Mesendoderm (in vitro differentiated cells): Measurements from ENCODE around the gene ST8SIA3.
A peak's percentile ranks its signal among the peaks of the same experiment; 100 is the strongest.
"Not testable (repeated sequence)": the region's sequence is repeated elsewhere in the genome, so short reads cannot be mapped to it uniquely, and the experiment has no call there.

Experiments
- DNase-seq: peaks from one replicate; pipeline ENCODE4 v3.0.0; 2013
- H2AK5ac ChIP-seq: 2 replicates; pipeline ENCODE4 v1.6.1; 2013; ENCODE audit warnings: low read length, inconsistent platforms
- H2BK120ac ChIP-seq: 2 replicates; pipeline ENCODE4 v1.6.1; 2013; ENCODE audit warnings: low read depth, mild to moderate bottlenecking, low read length, moderate library complexity, mixed read lengths
- H2BK15ac ChIP-seq: replicated peaks from 2 replicates; pipeline ENCODE4 v1.6.1; 2013; ENCODE audit warnings: low read depth, mild to moderate bottlenecking, moderate library complexity
- H2BK5ac ChIP-seq: 2 replicates; pipeline ENCODE4 v1.6.1; 2013; ENCODE audit warnings: low read length, inconsistent platforms
- H3K18ac ChIP-seq: 2 replicates; pipeline ENCODE4 v1.6.1; 2013; ENCODE audit warnings: mild to moderate bottlenecking, low read length, mixed read lengths
- H3K23ac ChIP-seq: one replicate; pipeline ENCODE4 v1.6.1; 2013; ENCODE audit warnings: low read length
- H3K27ac ChIP-seq: 2 replicates; pipeline ENCODE4 v1.5.1; 2013; ENCODE audit warnings: low read depth, mild to moderate bottlenecking, inconsistent platforms, low read length, moderate library complexity
- H3K27me3 ChIP-seq: 2 replicates; pipeline ENCODE4 v1.6.1; 2013; ENCODE audit warnings: low read length, control low read depth, mild to moderate bottlenecking, inconsistent platforms; ENCODE audit not compliant: insufficient read depth, poor library complexity
- H3K36me3 ChIP-seq: 2 replicates; pipeline ENCODE4 v1.6.1; 2013; ENCODE audit warnings: low read length, inconsistent platforms; ENCODE audit not compliant: control insufficient read depth, insufficient read depth
- H3K4ac ChIP-seq: one replicate; pipeline ENCODE4 v1.6.1; 2013; ENCODE audit warnings: low read depth, mild to moderate bottlenecking, low read length, moderate library complexity
- H3K4me1 ChIP-seq: 2 replicates; pipeline ENCODE4 v1.6.1; 2013; ENCODE audit warnings: low read depth, low read length, inconsistent platforms; ENCODE audit not compliant: control insufficient read depth
- H3K4me2 ChIP-seq: 2 replicates; pipeline ENCODE4 v1.6.1; 2013; ENCODE audit warnings: low read length
- H3K4me3 ChIP-seq: 2 replicates; pipeline ENCODE4 v1.5.1; 2013; ENCODE audit warnings: mild to moderate bottlenecking, low read length
- H3K56ac ChIP-seq: one replicate; pipeline ENCODE4 v1.6.1; 2013; ENCODE audit warnings: low read length
- H3K79me1 ChIP-seq: 2 replicates; pipeline ENCODE4 v1.6.1; 2013; ENCODE audit warnings: low read length, inconsistent platforms
- H3K79me2 ChIP-seq: 2 replicates; pipeline ENCODE4 v1.6.1; 2013; ENCODE audit warnings: mild to moderate bottlenecking, low read length; ENCODE audit not compliant: control insufficient read depth, insufficient read depth
- H3K9ac ChIP-seq: 2 replicates; pipeline ENCODE4 v1.6.1; 2013; ENCODE audit warnings: low read length, inconsistent platforms
- H4K5ac ChIP-seq: one replicate; pipeline ENCODE4 v1.6.1; 2013; ENCODE audit warnings: low read length
- H4K8ac ChIP-seq: one replicate; pipeline ENCODE4 v1.6.1; 2013; ENCODE audit warnings: low read depth, mild to moderate bottlenecking, control low read depth, low read length, moderate library complexity
- WGBS: extraction: QIAGEN DNeasy Blood & Tissue Kit; methylation state at CpG from one replicate; pipeline ENCODE4 v1.1.7; 2013; ENCODE audit warnings: low lambda C conversion rate, missing lambda C conversion rate; ENCODE audit not compliant: insufficient coverage; ENCODE audit errors: extremely low coverage; 5-methylcytosine and 5-hydroxymethylcytosine counted together

ST8SIA3 gene

DNA sequence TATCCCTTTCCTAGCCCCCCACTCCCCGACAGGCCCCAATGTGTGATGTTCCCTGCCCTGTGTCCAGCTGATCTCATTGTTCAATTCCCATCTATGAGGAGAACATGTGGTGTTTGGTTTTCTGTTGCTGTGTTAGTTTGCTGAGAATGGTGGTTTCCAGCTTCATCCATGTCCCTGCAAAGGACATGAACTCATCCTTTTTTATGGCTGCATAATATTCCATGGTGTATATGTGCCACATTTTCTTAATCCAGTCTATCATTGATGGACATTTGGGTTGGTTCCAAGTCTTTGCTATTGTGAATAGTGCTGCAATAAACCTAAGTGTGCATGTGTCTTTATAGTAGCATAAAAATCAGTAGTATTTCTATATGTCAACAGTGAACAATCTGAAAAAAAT lies 42.4 kb downstream of the ST8SIA3 start:
- not testable (repeated sequence) for H3K36me3 ChIP-seq, H3K27ac ChIP-seq, H3K27me3 ChIP-seq, H2AK5ac ChIP-seq, H2BK15ac ChIP-seq, H3K56ac ChIP-seq, DNase-seq, H3K4ac ChIP-seq, H4K5ac ChIP-seq, H4K8ac ChIP-seq, H2BK120ac ChIP-seq, H3K9ac ChIP-seq, H3K79me2 ChIP-seq, H3K79me1 ChIP-seq, H3K23ac ChIP-seq, H3K4me2 ChIP-seq, H3K4me3 ChIP-seq, H2BK5ac ChIP-seq, H3K4me1 ChIP-seq, H3K18ac ChIP-seq
- no CpG with 5 or more reads among the region's 1 CpG for WGBS

DNA sequence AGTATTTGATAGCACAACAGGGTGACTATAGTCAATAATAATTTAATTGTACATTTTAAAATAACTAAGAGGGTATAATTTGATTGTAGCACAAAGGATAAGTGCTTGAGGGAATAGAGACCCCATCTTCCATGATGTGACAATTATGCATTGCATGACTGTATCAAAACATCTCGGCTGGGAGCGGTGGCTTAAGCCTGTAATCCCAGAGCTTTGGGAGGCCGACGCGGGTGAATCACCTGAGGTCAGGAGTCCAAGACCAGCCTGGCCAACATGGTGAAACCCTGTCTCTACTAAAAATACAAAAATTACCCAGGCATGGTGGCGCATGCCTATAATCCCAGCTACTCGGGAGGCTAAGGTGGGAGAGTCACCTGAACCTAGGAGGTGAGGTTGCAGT lies 44.5 kb downstream of the ST8SIA3 start:
- H2BK120ac ChIP-seq, H3K27me3 ChIP-seq: not testable (repeated sequence)

DNA sequence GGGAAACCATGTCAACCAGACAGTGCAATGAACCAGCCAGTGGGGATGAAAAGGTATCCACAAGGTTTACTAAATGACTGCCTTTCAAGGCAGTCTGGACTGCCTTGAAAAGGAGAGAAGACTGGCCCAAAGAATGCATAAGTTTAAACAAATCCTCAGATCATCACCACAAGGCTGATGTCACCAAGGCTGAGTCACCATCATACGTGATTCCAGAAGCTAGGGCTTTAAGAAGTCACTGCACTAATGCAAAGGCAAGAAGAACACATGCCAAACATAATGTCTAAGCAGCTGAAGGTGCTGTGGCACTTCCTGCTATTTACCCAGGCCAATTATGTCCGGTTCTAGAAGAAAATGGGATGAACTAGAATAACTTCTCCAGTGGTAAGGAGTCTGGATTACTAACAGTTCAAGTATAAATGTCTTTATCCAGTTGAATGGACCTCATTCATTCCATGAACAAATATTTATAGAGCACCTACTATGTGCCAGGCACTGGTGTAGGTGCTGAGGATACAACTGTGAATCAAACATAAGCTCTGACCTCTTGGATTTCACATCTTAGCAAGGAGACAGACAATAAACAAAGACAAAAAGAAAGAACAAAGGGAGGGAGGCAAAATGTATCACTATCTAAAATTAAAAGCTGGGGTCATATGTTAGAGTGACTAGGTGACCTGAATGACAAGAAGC lies 45.2 kb downstream of the ST8SIA3 start:
- H3K18ac ChIP-seq = no peak overlapping the region
- no peak overlapping the region for H3K56ac ChIP-seq
- no peaks in the 10 kb centered on the region for H3K36me3 ChIP-seq
- no peaks in the 10 kb centered on the region for H3K4me1 ChIP-seq
- no peak overlapping the region for H2AK5ac ChIP-seq
- no peak overlapping the region for H3K4ac ChIP-seq
- H3K79me2 ChIP-seq = no peaks in the 10 kb centered on the region
- no peak overlapping the region for H3K27ac ChIP-seq
- H3K4me3 ChIP-seq = no peak overlapping the region
- no peak overlapping the region for H4K8ac ChIP-seq
- H2BK5ac ChIP-seq = no peak overlapping the region
- DNase-seq = peak; percentile 10
- no peak overlapping the region for H3K9ac ChIP-seq
- no peak overlapping the region for H3K23ac ChIP-seq
- no peak overlapping the region for H4K5ac ChIP-seq
- WGBS = no CpG with 5 or more reads among the region's 2 CpGs
- no peak overlapping the region for H3K4me2 ChIP-seq
- no peak overlapping the region for H2BK120ac ChIP-seq
- no peak overlapping the region for H2BK15ac ChIP-seq
- no peaks in the 10 kb centered on the region for H3K79me1 ChIP-seq
- H3K27me3 ChIP-seq = no peaks in the 10 kb centered on the region

More for the DNA sequence above, 44.5 kb downstream of the ST8SIA3 start:
- H3K56ac ChIP-seq, H3K4me3 ChIP-seq, H3K4me2 ChIP-seq, H4K8ac ChIP-seq, H3K9ac ChIP-seq, H3K23ac ChIP-seq, H4K5ac ChIP-seq, DNase-seq, H2AK5ac ChIP-seq, H3K27ac ChIP-seq, H3K4me1 ChIP-seq, H3K18ac ChIP-seq, H3K36me3 ChIP-seq, H2BK5ac ChIP-seq, H3K79me1 ChIP-seq, H3K4ac ChIP-seq, H2BK15ac ChIP-seq, H3K79me2 ChIP-seq: not testable (repeated sequence)
- WGBS = no CpG with 5 or more reads among the region's 7 CpGs

GRCh38 chr18:57404345-57404744 lies 52.0 kb downstream of the ST8SIA3 start:
- Histone ChIP-seq H3K23ac (no peak overlapping the region), H2BK120ac (no peak overlapping the region), H3K4me1 (no peaks in the 10 kb centered on the region), H3K79me2 (no peaks in the 10 kb centered on the region), H3K18ac (no peak overlapping the region), H2AK5ac (no peak overlapping the region), H3K36me3 (no peaks in the 10 kb centered on the region), H2BK15ac (no peak overlapping the region), H4K5ac (no peak overlapping the region), H3K79me1 (no peaks in the 10 kb centered on the region), H3K4me3 (no peak overlapping the region), H2BK5ac (no peak overlapping the region), H3K56ac (no peak overlapping the region), H3K4me2 (no peak overlapping the region), H4K8ac (no peak overlapping the region), H3K27ac (no peak overlapping the region), H3K27me3 (peaks cover 2% of the 10 kb centered on the region), H3K9ac (no peak overlapping the region), H3K4ac (no peak overlapping the region)
- no peak for DNase-seq

GRCh38 chr18:57409650-57410049 lies 57.3 kb downstream of the ST8SIA3 start:
- Histone ChIP-seq H2BK5ac (no peak overlapping the region), H3K9ac (no peak overlapping the region), H3K79me2 (no peaks in the 10 kb centered on the region), H3K18ac (no peak overlapping the region), H3K4ac (no peak overlapping the region), H3K4me3 (no peak overlapping the region), H2AK5ac (no peak overlapping the region), H3K4me1 (no peaks in the 10 kb centered on the region), H4K5ac (no peak overlapping the region), H3K36me3 (no peaks in the 10 kb centered on the region), H2BK15ac (no peak overlapping the region), H3K4me2 (no peak overlapping the region), H3K27ac (no peak overlapping the region), H4K8ac (no peak overlapping the region), H3K23ac (no peak overlapping the region), H2BK120ac (no peak overlapping the region), H3K27me3 (peaks cover 2% of the 10 kb centered on the region), H3K79me1 (no peaks in the 10 kb centered on the region), H3K56ac (no peak overlapping the region)
- no peak for DNase-seq

DNA sequence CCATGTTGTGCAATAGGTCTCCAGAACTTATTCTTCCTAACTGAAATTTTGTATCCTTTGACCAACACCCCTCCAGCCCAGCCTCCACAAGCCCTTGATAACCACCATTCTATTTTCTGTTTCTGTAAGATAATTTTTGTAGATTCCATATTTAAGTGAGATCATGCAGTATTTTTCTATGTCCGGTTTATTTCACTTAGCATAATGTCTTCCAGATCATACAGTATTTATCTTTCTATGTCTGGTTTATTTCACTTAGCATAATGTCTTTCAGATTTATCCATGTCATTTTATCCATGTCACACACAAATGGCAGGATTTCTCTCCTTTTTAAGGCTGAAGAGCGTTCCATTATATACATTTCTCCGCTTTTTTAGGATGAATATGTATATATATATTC lies 58.4 kb downstream of the ST8SIA3 start:
- Histone ChIP-seq H3K36me3 (no peaks in the 10 kb centered on the region), H3K79me2 (no peaks in the 10 kb centered on the region), H4K8ac (no peak overlapping the region), H3K4me2 (no peak overlapping the region), H3K18ac (no peak overlapping the region), H3K9ac (no peak overlapping the region), H3K79me1 (no peaks in the 10 kb centered on the region), H2AK5ac (no peak overlapping the region), H3K27me3 (no peaks in the 10 kb centered on the region), H2BK5ac (no peak overlapping the region), H3K4ac (no peak overlapping the region), H3K4me3 (no peak overlapping the region), H3K56ac (no peak overlapping the region), H2BK15ac (no peak overlapping the region), H2BK120ac (no peak overlapping the region), H4K5ac (no peak overlapping the region), H3K27ac (no peak overlapping the region), H3K4me1 (no peaks in the 10 kb centered on the region), H3K23ac (no peak overlapping the region)
- DNase-seq = no peak
- no CpG with 5 or more reads among the region's 3 CpGs for WGBS
